AG08396 (cell line): Measurements from ENCODE around the gene EHD1.

Experiments
- DNase-seq: peaks from one replicate; pipeline ENCODE4 v3.0.0; 2012; ENCODE audit warnings: low spot score, mixed read lengths

The EHD1 gene

GRCh38 chr11:64872790-64873488 lies 5.5 kb downstream of the EHD1 start:
- DNase-seq, result no peak

- no peak for DNase-seq
These were observed 6.9 kb downstream of the EHD1 start for GRCh38 chr11:64871492-64871891.

- DNase-seq, result no peak
These were observed 7.4 kb downstream of the EHD1 start for GRCh38 chr11:64870893-64871466.

- peak; percentile 70 for DNase-seq
These were observed 8.1 kb downstream of the EHD1 start for GRCh38 chr11:64870176-64870892.

GRCh38 chr11:64869571-64870175 lies 8.7 kb downstream of the EHD1 start:
- no peak for DNase-seq

GRCh38 chr11:64868904-64869570 lies 9.4 kb downstream of the EHD1 start:
- DNase-seq, result peak; percentile 83

GRCh38 chr11:64867748-64868462 lies 10.5 kb downstream of the EHD1 start:
- no peak for DNase-seq

- no peak for DNase-seq
These were observed 12.3 kb downstream of the EHD1 start for GRCh38 chr11:64866173-64866491.

- DNase-seq, result peak; percentile 62
These were observed 12.9 kb downstream of the EHD1 start for GRCh38 chr11:64865286-64866172.

- peak; percentile 86 for DNase-seq
These were observed 13.7 kb downstream of the EHD1 start for GRCh38 chr11:64864473-64865285.

- no peak for DNase-seq
These were observed 14.3 kb downstream of the EHD1 start for GRCh38 chr11:64864135-64864472.

- no peak for DNase-seq
These were observed 14.9 kb downstream of the EHD1 start for GRCh38 chr11:64863391-64864060.

GRCh38 chr11:64862987-64863390 lies 15.4 kb downstream of the EHD1 start:
- no peak for DNase-seq

- no peak for DNase-seq
These were observed 17.0 kb downstream of the EHD1 start for GRCh38 chr11:64861227-64861975.

- no peak for DNase-seq
These were observed 18.6 kb downstream of the EHD1 start for GRCh38 chr11:64859542-64860414.

GRCh38 chr11:64858467-64859263 lies 19.8 kb downstream of the EHD1 start:
- DNase-seq, result no peak

- no peak for DNase-seq
These were observed 20.9 kb downstream of the EHD1 start for GRCh38 chr11:64857485-64857884.
